HepG2 (cell line): ENCODE data around the gene ZNF506. TPM values are rescaled to one million over a fixed set of nuclear protein-coding genes. Genes with fewer than 3 reads are reported as not detected.

Experiments
- ATAC-seq: fragments of 200-7000 bp; cut with Tn5 transposase; 3 replicates; pipeline ENCODE4 v1.9.1; 2020; ENCODE audit warnings: mild to moderate bottlenecking, moderate library complexity
- BruUV-seq: library from RNA; stranded (reverse); fragments of 400-500 nt; replicated peaks from 2 replicates; lab custom pipeline; 2021; lab: Mats Ljungman, UMichigan
- CTCF ChIA-PET: fragments of 300-600 bp; formaldehyde crosslinking; extraction: SDS; loops from one replicate; lab custom pipeline; 2021; ENCODE audit warnings: low total read pairs, inconsistent platforms, low intra/inter-chr PET ratio; lab: Yijun Ruan, JAX
- POLR2A ChIA-PET: fragments of 350-600 bp; sonication (Branson Sonifier 250); formaldehyde crosslinking; loops from one replicate; lab custom pipeline; 2020; ENCODE audit warnings: antibody characterized with exemption, inconsistent platforms; lab: Yijun Ruan, JAX
- DNase-seq: peaks from one replicate; pipeline ENCODE4 v3.0.0-alpha.2; 2015; ENCODE audit warnings: low spot score
- FAIRE-seq: peaks from 3 replicates; lab custom pipeline; 2011; peaks lifted over from hg19 to GRCh38; lab: Jason Lieb, UNC
- H2AFZ ChIP-seq: one replicate; pipeline ENCODE4 v1.6.1; 2011; ENCODE audit warnings: low read length, inconsistent platforms
- H3K27ac ChIP-seq: fragments of 300-600 bp; 3 replicates; pipeline ENCODE4 v1.8.0; 2011; ENCODE audit warnings: mixed run types, mild to moderate bottlenecking, mixed read lengths, low read length, inconsistent platforms; ENCODE audit not compliant: insufficient read depth; ENCODE audit errors: extremely low read length
- H3K27me3 ChIP-seq, 2 experiments: fragments of 200-600 bp in 1 of 2; 2 replicates in 1 of 2; 3 replicates in 1 of 2; pipeline versions ENCODE4 v1.6.0 to v1.8.0; 2011; ENCODE audit warnings: low read length in 2 of 2, mild to moderate bottlenecking in 2 of 2, moderate library complexity in 2 of 2, inconsistent platforms in 1 of 2; ENCODE audit not compliant: insufficient read depth in 2 of 2, control insufficient read depth in 1 of 2
- H3K36me3 ChIP-seq, 2 experiments: fragments of 200-600 bp in 1 of 2; replicated peaks in 1 of 2; 2 replicates in 1 of 2; 3 replicates in 1 of 2; pipeline versions ENCODE4 v1.5.1 to v1.8.0; 2011; ENCODE audit warnings: low read length in 2 of 2, inconsistent platforms in 1 of 2; ENCODE audit not compliant: insufficient read depth in 2 of 2, control insufficient read depth in 1 of 2
- H3K4me1 ChIP-seq: 2 replicates; pipeline ENCODE4 v1.5.1; 2012; ENCODE audit warnings: low read length, inconsistent platforms; ENCODE audit not compliant: insufficient read depth
- H3K4me2 ChIP-seq: 2 replicates; pipeline ENCODE4 v1.6.0; 2011; ENCODE audit warnings: low read depth, low read length, inconsistent platforms
- H3K4me3 ChIP-seq, 3 experiments: fragments of 200-600 bp in 1 of 3; sonication (generic), shearing (Covaris generic) in 1 of 3; replicated peaks in 1 of 3; 2 replicates each; pipeline ENCODE4 v1.5.1; 2011 to 2016; ENCODE audit warnings: low read length in 3 of 3, inconsistent platforms in 2 of 3, low read depth in 2 of 3, mild to moderate bottlenecking in 2 of 3, control low read depth in 1 of 3, mixed read lengths in 1 of 3; ENCODE audit not compliant: insufficient read depth in 1 of 3
- H3K79me2 ChIP-seq: one replicate; pipeline ENCODE4 v1.6.1; 2011; ENCODE audit warnings: low read length, inconsistent platforms; ENCODE audit not compliant: insufficient read depth
- H3K9ac ChIP-seq: 2 replicates; pipeline ENCODE4 v1.6.0; 2011; ENCODE audit warnings: mild to moderate bottlenecking, low read depth, low read length, inconsistent platforms; ENCODE audit not compliant: insufficient read depth
- H3K9me3 ChIP-seq: 2 replicates; pipeline ENCODE4 v1.5.1; 2012; ENCODE audit warnings: mild to moderate bottlenecking, low read length
- H4K20me1 ChIP-seq: 2 replicates; pipeline ENCODE4 v1.6.0; 2011; ENCODE audit warnings: inconsistent platforms, mild to moderate bottlenecking, low read length, moderate library complexity; ENCODE audit not compliant: insufficient read depth
- GPN1 ChIP-seq: sonication (generic); formaldehyde crosslinking; IDR thresholded peaks from 2 replicates; pipeline ENCODE4 v1.5.1; 2020; ENCODE audit warnings: missing genetic modification reagents, borderline replicate concordance
- HOXA5 ChIP-seq: sonication (generic); formaldehyde crosslinking; IDR thresholded peaks from 2 replicates; pipeline ENCODE4 v1.4.0; 2020; ENCODE audit warnings: missing genetic modification reagents
- HOXD1 ChIP-seq: sonication (generic); formaldehyde crosslinking; IDR thresholded peaks from 2 replicates; pipeline ENCODE4 v1.5.0; 2020; ENCODE audit warnings: missing genetic modification reagents
- IRF9 ChIP-seq: sonication (generic); formaldehyde crosslinking; IDR thresholded peaks from 2 replicates; pipeline ENCODE4 v1.8.0; 2022; ENCODE audit warnings: missing genetic modification reagents, mild to moderate bottlenecking, borderline replicate concordance
- MED1 ChIP-seq: sonication (generic); formaldehyde crosslinking; IDR thresholded peaks from 2 replicates; pipeline ENCODE4 v1.4.0; 2020; ENCODE audit warnings: missing genetic modification reagents
- NR1H2 ChIP-seq: sonication (generic); formaldehyde crosslinking; IDR thresholded peaks from 2 replicates; pipeline ENCODE4 v1.8.1; 2022; ENCODE audit warnings: low read depth, missing genetic modification reagents, borderline replicate concordance
- PRDM15 ChIP-seq: sonication (generic); formaldehyde crosslinking; IDR thresholded peaks from 2 replicates; pipeline ENCODE4 v1.4.0; 2020; ENCODE audit warnings: missing genetic modification reagents
- TBX3 ChIP-seq: fragments of 450-650 bp; IDR thresholded peaks from 2 replicates; pipeline ENCODE4 v1.6.1; 2017; ENCODE audit warnings: antibody characterized with exemption, mild to moderate bottlenecking, inconsistent platforms, borderline replicate concordance
- ZBTB4 ChIP-seq: sonication (generic); formaldehyde crosslinking; IDR thresholded peaks from 2 replicates; pipeline ENCODE4 v1.4.0; 2020; ENCODE audit warnings: missing genetic modification reagents, mild to moderate bottlenecking, borderline replicate concordance
- ZNF234 ChIP-seq: sonication (generic); formaldehyde crosslinking; conservative IDR thresholded peaks from 2 replicates; pipeline ENCODE4 v1.5.1; 2020; ENCODE audit warnings: mild to moderate bottlenecking, missing genetic modification reagents
- ZNF44 ChIP-seq: sonication (generic); formaldehyde crosslinking; IDR thresholded peaks from 2 replicates; pipeline ENCODE4 v1.5.1; 2020; ENCODE audit warnings: mild to moderate bottlenecking, missing genetic modification reagents
- ZNF670 ChIP-seq: sonication (generic); formaldehyde crosslinking; IDR thresholded peaks from 2 replicates; pipeline ENCODE4 v1.8.0; 2022; ENCODE audit warnings: mild to moderate bottlenecking, missing genetic modification reagents, borderline replicate concordance
- WGBS: methylation state at CpG from one replicate; pipeline ENCODE4 v1.1.6; 2017; ENCODE audit warnings: low lambda C conversion rate; 5-methylcytosine and 5-hydroxymethylcytosine counted together
- in situ Hi-C: cut with HindIII; loops from 2 replicates; pipeline ENCODE4 v1.10.0; 2017; ENCODE audit warnings: low pct_unique_long_range_greater_than_20kb; ENCODE audit not compliant: extremely low pct_ligation_motif_present
- intact Hi-C: fragments of 100-400 bp; cut with micrococcal nuclease; formaldehyde crosslinking; loops from one replicate; pipeline ENCODE4 v1.10.0; 2022; ENCODE audit not compliant: unreplicated experiment
- polyA plus RNA-seq, 8 experiments: library from polyadenylated mRNA; depleted of rRNA in 3 of 8; stranded (reverse) in 7 of 8; unstranded in 1 of 8; fragments of >200 nt; fragmentation: Illumina TruSeq in 4 of 8; extraction: Trizol in 4 of 8; gene quantifications; 2 replicates each; pipeline versions ENCODE4 v1.2.1 to v1.2.3, GENCODE V29; 2011 to 2016; ENCODE audit warnings: low read depth in 4 of 8, missing spikeins in 1 of 8, mixed read lengths in 1 of 8; ENCODE audit not compliant: insufficient read depth in 1 of 8
- total RNA-seq, 5 experiments: library from RNA; depleted of rRNA; stranded (reverse); fragments of >200 nt; fragmentation: Illumina TruSeq; extraction: Trizol; gene quantifications; 2 replicates each; pipeline ENCODE4 v1.2.3, GENCODE V29; 2016; ENCODE audit warnings: low read depth in 1 of 5
- TF ChIP-seq, protein P1 (sequence below): sonication (generic); formaldehyde crosslinking; IDR thresholded peaks from 2 replicates; pipeline ENCODE4 v1.8.0; 2022; ENCODE audit warnings: missing genetic modification reagents, low read depth, mild to moderate bottlenecking, borderline replicate concordance
- TF ChIP-seq, protein P2 (sequence below): sonication (generic); formaldehyde crosslinking; IDR thresholded peaks from 2 replicates; pipeline ENCODE4 v1.8.1; 2023; ENCODE audit warnings: mild to moderate bottlenecking, missing genetic modification reagents

Gene ZNF506
- total and polyA plus RNA-seq, 2 of the 13 experiments (the other 11 are each of a cell fraction or from before 2014, with no cell fraction given) = not detected

DNA sequence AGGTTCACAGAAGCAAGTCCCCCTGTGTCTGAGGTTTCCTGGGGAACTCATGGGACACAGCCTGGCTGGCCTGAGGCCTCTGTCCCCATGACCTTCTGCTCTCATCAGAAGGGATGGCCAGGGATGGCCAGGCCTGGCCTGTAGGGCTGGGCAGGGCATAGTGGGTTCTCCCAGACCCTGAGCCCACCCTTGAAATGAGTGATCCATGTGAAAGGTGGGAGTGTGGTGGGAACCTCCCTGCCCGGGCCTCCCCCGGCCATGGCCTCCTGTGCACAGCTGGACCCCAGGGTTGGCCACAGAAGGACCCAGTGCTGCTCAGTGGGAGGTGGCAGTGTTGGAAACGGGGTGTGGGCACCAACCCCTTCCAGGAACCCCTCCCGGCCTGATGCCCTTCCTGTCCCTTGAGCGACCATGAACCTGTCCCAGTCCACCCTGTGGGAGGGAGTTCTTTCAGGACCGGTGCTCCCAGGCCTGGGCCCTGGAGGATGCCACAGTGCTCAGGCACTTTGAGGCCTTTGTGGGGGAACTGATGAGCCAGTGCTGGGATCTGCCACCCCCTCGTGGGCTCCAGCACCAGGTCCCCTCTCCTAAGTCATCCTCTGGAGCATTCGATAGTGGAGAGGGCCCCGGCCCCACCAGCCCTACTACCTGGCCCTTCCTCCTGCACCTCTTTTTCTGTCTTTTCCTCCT, 73.2 kb downstream of the ZNF506 start:
- no peaks in the 10 kb centered on the region for H4K20me1 ChIP-seq
- BruUV-seq = no TSS peak
- WGBS = 14% methylated on average over 5 of the region's 9 CpGs
- no peaks in the 10 kb centered on the region for H3K36me3 ChIP-seq
- POLR2A ChIA-PET = no interaction called here
- H3K9ac ChIP-seq = no peak overlapping the region
- H3K4me2 ChIP-seq = no peak overlapping the region
- CTCF ChIA-PET = no interaction called here
- H3K27ac ChIP-seq = no peak overlapping the region
- no peak overlapping the region for H2AFZ ChIP-seq
- H3K4me1 ChIP-seq = 0 out of 2 replicates have a peak, but pooled peaks cover 5% of the 10 kb centered on the region
- H3K4me3 ChIP-seq = no peak overlapping the region
- FAIRE-seq (no peak), ATAC-seq (no peak), DNase-seq (no peak)
- in situ Hi-C loops (no loop called here), intact Hi-C loops (no loop called here)
- no peaks in the 10 kb centered on the region for H3K79me2 ChIP-seq
- H3K9me3 ChIP-seq = no peaks in the 10 kb centered on the region
- peaks cover 7 to 40% of the 10 kb centered on the region in 2 experiments; a peak in 4 of 5 replicates for H3K27me3 ChIP-seq
- no peak for TF ChIP-seq PRDM15
- no peak for TF ChIP-seq HOXA5 (CRISPR knock-in tag)
- no peak for TF ChIP-seq IRF9
- no peak for TF ChIP-seq ZNF44 (CRISPR knock-in tag)
- TF ChIP-seq GPN1 (CRISPR knock-in tag) = no peak
- no peak for TF ChIP-seq ZNF670
- no peak for TF ChIP-seq ZBTB4
- TF ChIP-seq, protein P1, sequence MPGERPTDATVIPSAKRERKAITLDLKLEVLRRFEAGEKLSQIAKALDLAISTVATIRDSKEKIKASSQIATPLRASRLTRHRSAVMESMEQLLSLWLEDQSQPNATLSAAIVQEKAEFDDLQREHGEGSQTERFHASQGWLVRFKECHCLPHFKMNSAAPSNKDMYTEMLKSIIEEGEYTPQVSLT (CRISPR knock-in tag) = no peak
- TF ChIP-seq TBX3 = no peak
- TF ChIP-seq ZNF234 = no peak
- no peak for TF ChIP-seq HOXD1 (CRISPR knock-in tag)
- TF ChIP-seq NR1H2 (CRISPR knock-in tag) = no peak
- TF ChIP-seq, protein P2, sequence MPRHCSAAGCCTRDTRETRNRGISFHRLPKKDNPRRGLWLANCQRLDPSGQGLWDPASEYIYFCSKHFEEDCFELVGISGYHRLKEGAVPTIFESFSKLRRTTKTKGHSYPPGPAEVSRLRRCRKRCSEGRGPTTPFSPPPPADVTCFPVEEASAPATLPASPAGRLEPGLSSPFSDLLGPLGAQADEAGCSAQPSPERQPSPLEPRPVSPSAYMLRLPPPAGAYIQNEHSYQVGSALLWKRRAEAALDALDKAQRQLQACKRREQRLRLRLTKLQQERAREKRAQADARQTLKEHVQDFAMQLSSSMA (CRISPR knock-in tag) = no peak
- no peak for TF ChIP-seq MED1
